Myocyte (in vitro differentiated cells): ENCODE data around the gene ZNF350. TPM values are rescaled to one million over a fixed set of nuclear protein-coding genes. Genes with fewer than 3 reads are reported as not detected.
"Not testable (repeated sequence)": the region's sequence is repeated elsewhere in the genome, so short reads cannot be mapped to it uniquely, and the experiment has no call there.

ENCODE experiments used
- DNase-seq: peaks from one replicate; pipeline ENCODE4 v3.0.0-alpha.2; 2012; ENCODE audit warnings: low read depth
- total RNA-seq: library from RNA; depleted of rRNA; stranded (reverse); fragments of >200 nt; gene quantifications from 2 replicates; pipeline ENCODE4 v1.2.3, GENCODE V29; 2014

The ZNF350 gene
- total RNA-seq, 1 donor from 2014 or later: 7.1 TPM

GRCh38 chr19:51975787-51976186 lies 10.9 kb downstream of the ZNF350 start:
- not testable (repeated sequence) for DNase-seq

DNA sequence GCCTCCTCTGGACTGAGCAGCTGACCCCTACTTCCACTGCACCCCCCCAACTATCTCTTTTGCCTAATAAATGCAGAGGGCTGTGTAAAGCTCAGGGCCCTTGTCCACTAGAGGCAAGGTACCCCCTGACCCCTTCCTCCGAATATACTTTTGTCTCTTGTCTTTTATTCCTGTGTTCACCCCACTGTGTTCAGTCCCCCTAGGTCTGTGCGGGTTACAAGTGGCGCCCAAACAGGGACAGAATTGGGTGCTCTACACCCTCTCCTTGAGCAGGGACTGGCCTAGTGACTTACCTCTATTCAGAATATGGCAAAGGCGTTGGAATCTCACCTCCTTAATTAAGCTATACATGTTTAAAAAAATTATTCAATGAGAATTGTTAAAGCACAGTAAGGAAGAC lies 15.0 kb downstream of the ZNF350 start:
- DNase-seq: peak; percentile 23

- no peak for DNase-seq
Observed at GRCh38 chr19:51970718-51971117, 15.9 kb downstream of the ZNF350 start.

DNA sequence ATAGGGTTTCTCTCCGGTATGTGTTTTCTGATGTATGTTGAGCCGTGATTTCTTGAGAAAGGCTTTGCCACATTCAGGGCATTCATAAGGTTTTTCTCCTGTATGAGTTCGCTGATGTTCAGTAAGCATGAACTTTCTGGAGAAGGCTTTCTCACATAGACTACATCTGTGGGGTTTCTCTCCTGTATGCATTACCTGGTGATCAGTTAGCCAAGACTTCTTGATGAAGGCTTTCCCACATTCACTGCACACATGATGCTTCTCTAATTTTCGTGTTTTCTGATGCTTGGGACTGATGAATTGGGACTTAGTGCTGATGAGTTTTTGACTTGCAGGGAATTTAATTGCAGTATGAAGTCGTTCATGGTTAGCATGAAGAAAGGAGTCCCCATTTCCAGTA lies 21.1 kb downstream of the ZNF350 start:
- DNase-seq: no peak

- DNase-seq: not testable (repeated sequence)
Observed at GRCh38 chr19:51960621-51961233, 25.9 kb downstream of the ZNF350 start.

GRCh38 chr19:51959791-51960190 lies 26.8 kb downstream of the ZNF350 start:
- no peak for DNase-seq

- DNase-seq: not testable (repeated sequence)
Observed at GRCh38 chr19:51957846-51958245, 28.8 kb downstream of the ZNF350 start.

- no peak for DNase-seq
Observed at GRCh38 chr19:51948975-51949374, 37.7 kb downstream of the ZNF350 start.

- no peak for DNase-seq
Observed at GRCh38 chr19:51946602-51947001, 40.0 kb downstream of the ZNF350 start.

GRCh38 chr19:51944798-51945552 lies 41.7 kb downstream of the ZNF350 start:
- no peak for DNase-seq

GRCh38 chr19:51938936-51939335 lies 47.7 kb downstream of the ZNF350 start:
- DNase-seq: no peak

DNA sequence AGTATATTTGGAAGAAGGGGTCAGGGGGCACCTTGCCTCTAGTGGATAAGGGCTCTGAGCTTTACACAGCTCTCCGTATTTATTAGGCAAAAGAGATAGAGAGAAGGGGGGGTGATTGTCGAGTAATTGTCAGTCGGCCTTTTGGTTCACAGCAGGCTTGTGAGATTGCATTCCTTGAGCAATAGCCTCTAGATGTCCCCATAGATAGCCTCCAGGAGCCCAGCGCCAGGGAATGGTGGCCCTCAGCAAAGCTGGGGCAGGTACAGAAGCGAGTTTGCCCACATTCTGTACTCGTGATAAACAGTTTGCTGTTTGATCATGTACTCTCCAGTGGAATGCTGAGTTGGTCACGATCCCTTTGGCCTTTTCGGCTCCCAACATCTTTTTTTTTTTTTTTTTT lies 54.7 kb downstream of the ZNF350 start:
- no peak for DNase-seq

DNA sequence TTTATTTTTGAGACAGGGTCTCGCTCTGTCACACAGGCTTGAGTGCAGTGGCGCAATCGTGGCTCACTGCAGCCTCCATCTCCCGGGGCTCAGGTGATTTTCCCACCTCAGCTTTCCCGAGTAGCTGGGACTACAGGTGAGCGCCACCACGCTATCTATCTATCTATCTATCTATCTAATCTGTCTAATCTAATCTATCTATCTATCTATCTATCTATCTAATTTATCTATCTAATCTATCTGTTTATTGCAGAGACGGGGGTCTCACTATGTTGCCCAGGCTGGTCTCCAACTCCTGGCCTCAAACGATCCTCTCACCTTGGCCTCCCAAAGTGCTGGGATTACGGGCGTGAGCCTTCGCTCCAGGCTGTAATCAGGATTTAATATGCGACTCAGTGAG lies 58.8 kb downstream of the ZNF350 start:
- DNase-seq: no peak

GRCh38 chr19:51926784-51927741 lies 59.6 kb downstream of the ZNF350 start, which contains the start of gene ZNF613:
TSS of gene ZNF613 (plus strand) at chr19:51927472. CDS start at chr19:51936221, 8,749 bp downstream.
- DNase-seq: peak; percentile 94

DNA sequence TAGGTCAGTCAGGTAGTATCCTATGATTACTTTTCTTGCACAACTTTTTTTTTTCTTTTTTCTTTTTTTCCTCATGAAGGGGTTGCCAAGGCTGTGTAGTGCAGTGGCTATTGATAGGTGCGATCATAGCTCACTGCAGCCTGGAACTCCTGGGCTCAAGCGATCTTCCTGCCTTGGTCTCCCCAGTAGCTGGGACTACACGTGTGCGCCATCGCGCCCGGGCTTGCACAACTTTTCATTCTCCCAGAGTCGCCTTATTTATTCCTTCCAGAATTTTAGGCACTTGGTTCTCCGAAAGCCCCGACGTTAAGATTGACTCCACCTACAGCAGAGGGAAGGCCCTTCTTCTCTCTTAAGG lies 60.2 kb downstream of the ZNF350 start:
- no peak for DNase-seq

GRCh38 chr19:51921949-51922348 lies 64.7 kb downstream of the ZNF350 start:
- peak; percentile 17 for DNase-seq

GRCh38 chr19:51919606-51920005 lies 67.0 kb downstream of the ZNF350 start:
- DNase-seq: no peak

GRCh38 chr19:51916167-51916566 lies 70.5 kb downstream of the ZNF350 start:
- DNase-seq: no peak

GRCh38 chr19:51915324-51915867 lies 71.2 kb downstream of the ZNF350 start:
- DNase-seq: no peak
